Stimulated activated memory B cell treated with anti-CD40 and anti-IgM and Interleukin-4, amounts not matched to agents 10 μg/mL and 1 μg/mL and 100 μg/mL, for 72 hours (primary cell): ENCODE results near the gene IL10RA.

Source experiments
- ATAC-seq: fragments of 150-1000 bp; cut with Tn5 transposase; 2 replicates; pipeline ENCODE4 v1.10.0; 2021
- H3K27ac Mint-ChIP-seq: one replicate; pipeline ENCODE4 v1.8.0; 2022; ENCODE audit warnings: mild to moderate bottlenecking, mixed read lengths
- H3K27me3 Mint-ChIP-seq: one replicate; pipeline ENCODE4 v1.8.0; 2022; ENCODE audit warnings: mixed read lengths
- H3K36me3 Mint-ChIP-seq: one replicate; pipeline ENCODE4 v1.8.0; 2022; ENCODE audit warnings: mixed read lengths
- H3K4me1 Mint-ChIP-seq: one replicate; pipeline ENCODE4 v1.8.0; 2022; ENCODE audit warnings: mixed read lengths
- H3K4me3 Mint-ChIP-seq: one replicate; pipeline ENCODE4 v1.8.0; 2022; ENCODE audit warnings: mild to moderate bottlenecking, moderate library complexity, mixed read lengths
- H3K9me3 Mint-ChIP-seq: one replicate; pipeline ENCODE4 v1.8.0; 2022; ENCODE audit warnings: mixed read lengths

IL10RA gene

DNA sequence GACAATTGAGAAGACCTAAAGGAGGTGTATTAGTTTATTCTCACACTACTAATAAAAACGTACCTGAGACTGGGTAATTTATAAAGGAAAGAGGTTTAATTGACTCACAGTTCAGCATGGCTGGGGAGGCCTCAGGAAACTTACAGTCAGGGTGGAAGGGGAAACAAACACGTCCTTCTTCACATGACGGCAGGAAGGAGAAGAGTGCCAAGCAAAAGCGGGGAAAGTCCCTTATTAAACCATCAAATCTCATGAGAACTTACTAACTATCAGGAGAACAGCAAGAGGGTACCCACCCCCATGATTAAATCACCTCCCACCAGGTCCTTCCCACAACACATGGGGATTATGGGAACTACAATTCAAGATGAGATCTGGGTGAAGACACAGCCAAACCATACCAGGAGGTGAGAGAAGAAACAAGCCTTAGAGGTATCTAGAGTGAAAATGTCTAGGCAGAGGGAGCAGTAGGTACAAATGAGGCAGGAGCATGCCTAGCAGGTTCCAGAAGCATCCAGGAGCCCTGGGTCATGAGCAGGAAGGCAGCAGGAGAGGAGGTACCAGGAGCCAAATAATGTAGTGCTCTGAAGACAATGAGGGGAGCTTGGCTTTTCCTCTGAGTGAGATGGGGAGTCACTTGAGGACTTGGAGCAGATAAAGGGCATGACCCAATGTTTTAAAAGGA lies 31.6 kb downstream of the IL10RA start:
- Mint-ChIP-seq H3K4me1 (peaks cover 43% of the 10 kb centered on the region), H3K27ac (peak overlapping the region; percentile 28), H3K4me3 (no peak overlapping the region), H3K36me3 (peaks cover 28% of the 10 kb centered on the region), H3K27me3 (no peaks in the 10 kb centered on the region), H3K9me3 (peaks cover 25% of the 10 kb centered on the region)
- no peak for ATAC-seq

DNA sequence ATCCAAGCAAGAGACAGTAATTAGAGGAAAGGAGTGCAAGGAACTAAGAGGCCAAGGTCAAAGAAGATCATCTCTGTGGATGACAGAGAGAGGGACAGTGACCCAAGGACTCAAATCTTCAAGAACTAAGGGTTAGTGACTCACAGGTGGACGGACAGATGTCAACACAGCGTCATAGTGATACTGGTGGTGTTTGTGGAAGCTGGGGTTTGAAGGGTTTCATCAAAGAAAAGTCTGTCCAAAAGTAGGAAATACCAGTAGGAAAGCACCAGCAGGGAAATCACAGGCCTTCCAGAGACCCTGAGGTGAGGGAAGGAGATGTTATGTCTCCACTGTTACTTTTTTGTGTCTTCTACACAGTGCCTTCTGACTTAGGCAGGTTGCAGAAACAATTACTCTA lies 32.2 kb downstream of the IL10RA start:
- peak overlapping the region; percentile 28 for H3K27ac Mint-ChIP-seq
- peaks cover 37% of the 10 kb centered on the region for H3K4me1 Mint-ChIP-seq
- no peaks in the 10 kb centered on the region for H3K27me3 Mint-ChIP-seq
- ATAC-seq = no peak
- peaks cover 28% of the 10 kb centered on the region for H3K36me3 Mint-ChIP-seq
- peaks cover 26% of the 10 kb centered on the region for H3K9me3 Mint-ChIP-seq
- no peak overlapping the region for H3K4me3 Mint-ChIP-seq

DNA sequence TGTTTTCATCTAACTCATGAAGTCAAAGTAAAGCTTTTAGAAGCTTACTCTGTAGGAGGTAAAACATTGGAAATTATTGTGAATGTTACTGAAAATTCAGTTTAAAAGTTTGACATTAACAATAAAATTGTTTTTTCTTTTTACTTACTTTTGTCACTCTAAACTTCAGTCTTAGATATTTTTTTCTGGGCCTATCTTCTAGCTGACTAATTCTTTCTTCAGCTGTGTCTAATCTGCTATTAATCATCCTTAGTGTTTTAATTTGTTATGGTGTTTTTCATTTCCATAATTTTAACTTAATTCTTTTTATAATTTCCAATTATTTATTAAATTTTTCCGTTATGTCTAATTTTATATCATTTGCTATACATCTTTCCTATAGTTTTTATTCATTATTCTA lies 35.0 kb downstream of the IL10RA start:
- Mint-ChIP-seq H3K4me1 (peaks cover 21% of the 10 kb centered on the region), H3K36me3 (peaks cover 21% of the 10 kb centered on the region), H3K27ac (no peak overlapping the region), H3K4me3 (no peak overlapping the region), H3K27me3 (no peaks in the 10 kb centered on the region), H3K9me3 (peaks cover 23% of the 10 kb centered on the region)
- ATAC-seq = no peak

DNA sequence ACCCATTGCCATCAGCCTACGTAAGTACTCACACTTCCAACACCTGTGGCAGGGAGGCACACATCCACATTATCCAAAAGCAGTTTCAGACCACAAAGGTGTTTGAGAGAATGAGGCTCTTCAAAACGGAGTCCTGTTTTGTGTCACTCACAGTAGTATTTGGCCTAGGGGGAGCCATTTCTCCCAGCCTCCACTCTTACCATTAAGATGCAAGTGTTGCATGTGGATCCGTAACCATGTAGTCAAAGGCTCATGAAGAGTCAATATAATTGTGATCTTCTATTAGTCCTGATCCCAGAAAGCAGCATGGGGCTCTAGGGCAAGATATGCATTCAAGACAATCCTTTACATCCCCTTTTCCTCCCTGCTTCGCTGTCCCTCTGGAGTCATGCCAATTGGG lies 41.5 kb downstream of the IL10RA start:
- no peak overlapping the region for H3K4me3 Mint-ChIP-seq

DNA sequence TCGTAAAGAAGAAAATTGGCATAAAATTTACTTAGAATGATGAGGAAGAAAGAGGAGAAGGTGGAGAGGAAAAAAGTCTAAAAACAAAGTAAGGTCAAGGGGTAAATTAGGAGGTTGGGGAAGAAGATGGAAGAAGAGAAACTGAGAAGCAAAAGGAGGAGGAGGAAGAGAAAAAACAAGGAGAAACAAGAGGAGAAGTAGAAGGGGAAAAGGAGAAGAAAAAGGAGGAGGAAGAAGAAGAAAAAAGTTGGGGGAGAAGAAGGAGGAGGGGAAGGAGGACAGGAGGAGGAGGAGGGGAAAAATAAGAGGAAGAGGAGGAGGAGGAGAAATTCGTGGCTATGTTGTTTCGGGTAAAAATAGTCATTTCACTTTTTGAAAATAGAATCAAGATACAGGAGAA lies 42.4 kb downstream of the IL10RA start:
- peaks cover 25% of the 10 kb centered on the region for H3K4me1 Mint-ChIP-seq
- H3K27me3 Mint-ChIP-seq = no peaks in the 10 kb centered on the region
- no peaks in the 10 kb centered on the region for H3K9me3 Mint-ChIP-seq
- no peaks in the 10 kb centered on the region for H3K36me3 Mint-ChIP-seq
- H3K4me3 Mint-ChIP-seq = no peak overlapping the region
- no peak for ATAC-seq
- peak overlapping the region; percentile 10 for H3K27ac Mint-ChIP-seq

More for the DNA sequence above, 41.5 kb downstream of the IL10RA start:
- no peaks in the 10 kb centered on the region for H3K27me3 Mint-ChIP-seq
- H3K36me3 Mint-ChIP-seq = no peaks in the 10 kb centered on the region
- H3K4me1 Mint-ChIP-seq = peaks cover 25% of the 10 kb centered on the region
- H3K27ac Mint-ChIP-seq = no peak overlapping the region
- peaks cover 3% of the 10 kb centered on the region for H3K9me3 Mint-ChIP-seq
- ATAC-seq = no peak

DNA sequence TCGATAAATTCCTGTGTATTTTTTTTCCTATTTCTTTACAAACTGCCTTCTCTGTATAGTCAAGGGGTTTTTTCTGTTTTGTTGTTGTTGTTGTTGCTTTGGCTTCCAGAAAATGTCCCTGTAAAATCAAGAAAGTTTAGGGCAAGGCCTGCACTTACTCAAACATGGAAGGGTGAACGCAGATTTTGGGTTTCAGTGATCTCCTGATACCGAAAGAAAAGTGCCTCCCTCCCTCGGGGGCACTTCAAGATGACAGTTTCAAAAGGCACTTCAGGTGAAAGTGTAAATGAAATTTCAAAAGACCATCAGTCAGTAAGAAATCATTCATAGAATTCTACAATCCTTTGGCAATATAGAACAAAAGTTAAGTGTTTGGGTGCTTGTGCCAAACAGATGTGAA lies 47.2 kb downstream of the IL10RA start:
- H3K27me3 Mint-ChIP-seq = no peaks in the 10 kb centered on the region
- no peak overlapping the region for H3K4me3 Mint-ChIP-seq
- peak overlapping the region; percentile 69 for H3K27ac Mint-ChIP-seq

DNA sequence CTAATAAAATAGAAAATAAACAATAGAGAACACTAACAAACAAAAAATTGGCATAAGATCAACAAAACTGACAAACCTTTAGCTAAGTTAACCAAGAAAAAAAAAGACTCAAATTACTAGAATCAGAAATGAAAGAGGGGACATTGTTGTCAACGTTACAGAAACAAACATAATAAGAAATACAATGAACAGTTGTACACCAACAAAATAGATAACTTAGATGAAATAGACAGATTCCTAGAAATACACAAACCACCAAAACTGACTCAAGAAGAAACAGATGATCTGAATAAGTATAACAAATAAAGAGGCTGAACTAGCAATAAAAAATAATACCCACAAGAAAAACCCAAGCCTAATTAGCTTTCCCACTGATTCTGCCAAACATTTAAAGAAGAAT lies 55.9 kb downstream of the IL10RA start:
- Mint-ChIP-seq H3K4me1 (peaks cover 23% of the 10 kb centered on the region), H3K27ac (peak overlapping the region; percentile 65), H3K9me3 (no peaks in the 10 kb centered on the region), H3K27me3 (no peaks in the 10 kb centered on the region), H3K36me3 (no peaks in the 10 kb centered on the region), H3K4me3 (no peak overlapping the region)
- no peak for ATAC-seq

More for the DNA sequence above, 47.2 kb downstream of the IL10RA start:
- no peaks in the 10 kb centered on the region for H3K9me3 Mint-ChIP-seq
- no peaks in the 10 kb centered on the region for H3K36me3 Mint-ChIP-seq
- no peak for ATAC-seq
- peaks cover 11% of the 10 kb centered on the region for H3K4me1 Mint-ChIP-seq

DNA sequence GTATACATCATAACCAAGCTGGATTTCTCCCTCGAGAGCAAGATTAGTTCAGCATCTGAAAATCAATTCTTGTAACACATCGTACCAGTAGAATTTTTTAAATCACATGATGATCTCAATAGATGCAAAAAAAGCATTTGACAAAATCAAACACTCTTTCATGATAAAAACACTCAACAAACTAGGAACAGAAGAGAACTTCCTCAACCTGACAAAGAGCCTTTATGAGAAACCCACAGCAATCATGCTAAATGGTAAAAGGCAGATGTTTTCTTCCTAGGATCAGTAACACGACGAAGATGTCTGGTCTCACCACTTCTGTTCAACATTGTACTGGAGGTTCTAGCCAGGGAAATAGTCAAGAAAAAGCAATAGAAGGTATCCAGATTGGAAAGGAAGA lies 56.6 kb downstream of the IL10RA start:
- no peaks in the 10 kb centered on the region for H3K27me3 Mint-ChIP-seq
- ATAC-seq = no peak
- H3K27ac Mint-ChIP-seq = peak overlapping the region; percentile 65
- peaks cover 29% of the 10 kb centered on the region for H3K4me1 Mint-ChIP-seq
- no peak overlapping the region for H3K4me3 Mint-ChIP-seq
- H3K36me3 Mint-ChIP-seq = no peaks in the 10 kb centered on the region
- no peaks in the 10 kb centered on the region for H3K9me3 Mint-ChIP-seq

DNA sequence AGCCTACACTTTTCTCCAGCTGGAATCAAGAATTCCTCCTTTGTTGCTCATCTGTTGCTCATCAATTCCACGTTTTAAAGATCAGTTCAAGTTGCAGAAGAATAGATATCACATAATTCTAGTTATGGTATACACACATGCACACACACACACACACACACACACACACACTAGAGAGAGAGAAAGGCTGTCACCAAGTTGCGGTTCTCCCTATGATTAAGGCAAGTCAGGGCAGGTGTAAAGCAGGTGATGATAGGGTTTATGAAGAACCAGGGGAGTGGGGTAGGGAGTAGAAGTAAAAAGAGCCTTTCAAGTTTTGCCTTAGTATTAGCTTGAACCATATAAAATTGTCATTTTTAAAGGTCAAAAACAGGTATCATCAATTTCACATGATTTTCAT lies 59.0 kb downstream of the IL10RA start:
- no peaks in the 10 kb centered on the region for H3K9me3 Mint-ChIP-seq
- H3K4me3 Mint-ChIP-seq = no peak overlapping the region
- H3K27ac Mint-ChIP-seq = peak overlapping the region; percentile 79
- ATAC-seq = no peak
- no peaks in the 10 kb centered on the region for H3K27me3 Mint-ChIP-seq
- H3K36me3 Mint-ChIP-seq = no peaks in the 10 kb centered on the region
- H3K4me1 Mint-ChIP-seq = peaks cover 39% of the 10 kb centered on the region

DNA sequence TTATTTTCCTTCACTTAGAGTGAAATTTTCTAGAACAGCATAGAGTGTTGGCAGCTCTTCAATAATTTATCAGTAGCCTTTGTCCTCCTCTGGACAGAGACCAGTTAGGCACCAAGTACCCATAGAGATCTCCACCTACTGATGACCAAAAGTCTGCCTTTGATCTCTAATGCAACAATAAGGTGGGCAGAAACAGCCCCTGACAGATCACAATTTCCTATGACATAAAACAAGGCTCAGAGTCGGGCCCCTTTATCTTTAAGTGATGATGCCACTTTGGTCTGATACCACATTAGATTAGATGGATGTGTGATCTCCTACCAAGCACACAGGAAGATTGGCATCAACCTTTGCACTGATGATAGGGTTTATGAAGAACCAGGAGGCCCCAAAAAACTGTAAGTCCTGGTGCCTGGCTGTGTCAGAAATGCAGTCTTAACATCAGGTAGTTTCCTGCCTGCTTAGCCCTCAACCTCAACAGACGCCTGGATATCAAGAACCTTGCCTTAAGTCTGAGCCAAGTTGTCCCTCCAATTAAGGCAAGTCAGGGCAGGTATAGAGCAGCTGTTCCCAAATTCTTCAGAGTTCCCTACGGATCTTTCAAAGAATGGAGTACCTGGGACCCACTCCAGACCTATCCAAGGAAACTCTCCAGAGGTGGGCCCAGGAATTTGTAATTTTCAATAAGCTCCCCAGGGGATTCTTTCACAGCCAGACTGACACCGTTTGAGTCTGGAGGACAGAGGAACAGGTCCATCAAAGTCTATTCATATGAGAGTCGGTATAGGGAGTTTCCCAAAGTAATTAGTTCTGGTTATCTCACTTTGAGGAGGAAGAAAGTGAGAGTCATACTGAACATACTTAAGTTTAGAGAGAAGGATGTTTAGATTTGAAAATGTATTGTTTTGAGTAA lies 60.1 kb downstream of the IL10RA start:
- no peak overlapping the region for H3K4me3 Mint-ChIP-seq
- no peaks in the 10 kb centered on the region for H3K9me3 Mint-ChIP-seq
- no peaks in the 10 kb centered on the region for H3K36me3 Mint-ChIP-seq
- H3K27ac Mint-ChIP-seq = peak overlapping the region; percentile 79
- no peaks in the 10 kb centered on the region for H3K27me3 Mint-ChIP-seq
- ATAC-seq = peak; percentile 79
- H3K4me1 Mint-ChIP-seq = peaks cover 48% of the 10 kb centered on the region

DNA sequence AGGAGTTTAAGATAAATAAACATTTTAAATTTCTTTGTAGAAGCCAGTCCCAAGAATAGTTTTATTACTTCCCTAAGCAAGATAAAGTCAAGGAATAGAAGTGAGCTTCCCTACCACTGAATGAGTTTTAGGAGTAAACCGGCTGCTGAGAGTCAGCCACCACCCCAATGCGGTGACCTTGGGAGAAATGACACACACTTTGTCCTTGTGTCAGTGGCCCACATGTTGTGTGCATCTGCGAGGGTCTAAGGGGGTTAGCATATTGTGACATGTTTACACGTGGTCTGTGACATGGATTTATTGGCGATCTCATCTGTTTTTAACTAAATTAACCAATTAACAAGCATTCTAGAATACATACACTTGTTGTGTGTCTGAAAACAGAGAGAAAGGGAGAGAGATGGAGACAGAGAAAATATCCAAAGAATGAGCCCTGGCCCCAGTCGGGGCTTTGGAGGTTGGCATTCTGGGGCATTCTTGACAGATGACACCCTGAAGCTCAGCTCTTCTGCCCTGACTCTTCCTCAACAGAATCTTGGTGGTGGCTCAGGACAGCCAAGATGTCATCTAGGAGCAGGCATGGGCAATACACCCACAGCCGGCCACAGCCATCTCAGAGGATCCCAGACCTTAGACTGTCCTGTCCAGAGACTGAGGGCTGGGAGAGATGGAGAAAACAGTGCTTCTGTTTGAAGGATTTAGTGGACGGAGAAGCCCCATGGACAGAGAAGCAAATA lies 60.9 kb downstream of the IL10RA start:
- Mint-ChIP-seq H3K27ac (peak overlapping the region; percentile 79), H3K4me3 (no peak overlapping the region), H3K4me1 (peaks cover 57% of the 10 kb centered on the region), H3K27me3 (no peaks in the 10 kb centered on the region), H3K36me3 (no peaks in the 10 kb centered on the region), H3K9me3 (no peaks in the 10 kb centered on the region)
- ATAC-seq = peak; percentile 34

DNA sequence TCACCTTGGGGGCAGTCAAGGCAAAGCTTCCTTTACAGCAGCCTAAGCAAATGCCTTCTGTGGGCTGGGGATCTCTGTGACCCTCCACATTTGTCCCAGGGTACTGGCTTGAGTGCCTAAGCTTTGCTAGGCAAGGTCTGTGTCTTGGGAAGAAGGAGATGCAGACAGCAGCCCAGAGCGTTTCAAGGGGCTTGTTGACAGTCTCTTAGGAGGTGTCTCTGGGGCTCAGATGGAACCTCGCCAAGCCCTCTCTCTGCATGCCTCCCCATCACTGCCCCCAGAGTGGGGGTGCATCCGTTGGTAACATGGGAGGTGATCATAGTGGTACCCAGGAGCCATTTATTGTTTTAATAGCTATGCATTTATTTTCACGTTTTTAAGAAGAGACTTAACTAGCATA lies 61.6 kb downstream of the IL10RA start:
- no peak overlapping the region for H3K4me3 Mint-ChIP-seq
- H3K4me1 Mint-ChIP-seq = peaks cover 61% of the 10 kb centered on the region
- no peaks in the 10 kb centered on the region for H3K36me3 Mint-ChIP-seq
- no peaks in the 10 kb centered on the region for H3K9me3 Mint-ChIP-seq
- H3K27me3 Mint-ChIP-seq = no peaks in the 10 kb centered on the region
- ATAC-seq = no peak
- peak overlapping the region; percentile 79 for H3K27ac Mint-ChIP-seq

DNA sequence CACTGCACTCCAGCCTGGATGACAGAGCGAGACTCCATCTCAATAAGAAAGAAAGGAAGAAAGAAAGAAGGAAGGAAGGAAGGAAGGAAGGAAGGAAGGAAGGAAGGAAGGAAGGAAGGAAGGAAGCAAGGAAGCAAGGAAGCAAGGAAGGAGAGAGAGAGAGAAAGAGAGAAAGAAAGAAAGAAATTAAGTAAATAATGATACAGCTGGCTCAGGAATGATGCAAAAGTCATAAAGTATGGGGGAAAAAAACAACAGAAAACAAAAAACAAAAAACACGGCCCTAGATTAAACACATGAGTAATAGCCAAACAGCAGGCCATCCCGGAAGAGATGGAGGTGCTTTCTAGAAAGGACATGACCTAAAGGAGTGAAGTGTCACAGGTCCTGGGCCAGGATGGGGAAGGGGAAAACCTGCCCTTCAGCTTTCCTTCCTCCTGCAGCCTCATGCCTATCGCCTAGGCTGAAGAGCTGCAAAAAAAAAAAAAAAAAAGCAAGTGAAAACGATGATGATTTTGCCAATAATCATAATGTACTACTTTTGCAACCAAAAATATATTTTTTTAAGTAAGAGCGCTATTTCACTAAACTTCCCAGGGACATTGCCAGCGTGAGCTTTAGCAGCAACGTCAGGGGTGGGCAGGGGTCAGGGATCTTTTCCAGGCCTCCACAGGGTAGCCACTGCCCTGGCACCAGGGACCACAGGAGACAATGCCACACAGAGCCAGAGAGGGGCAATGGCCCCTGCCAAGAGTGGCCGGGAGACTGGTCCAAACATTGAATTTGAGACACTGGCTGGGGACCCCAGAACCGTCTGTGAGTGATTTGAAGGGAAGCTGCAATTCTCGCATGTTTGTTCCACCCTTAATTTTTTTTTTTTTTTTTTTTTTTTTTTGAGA lies 62.5 kb downstream of the IL10RA start:
- ATAC-seq = no peak
- H3K27ac Mint-ChIP-seq = peak overlapping the region; percentile 79
- no peaks in the 10 kb centered on the region for H3K36me3 Mint-ChIP-seq
- H3K27me3 Mint-ChIP-seq = no peaks in the 10 kb centered on the region
- H3K4me1 Mint-ChIP-seq = peaks cover 66% of the 10 kb centered on the region
- no peaks in the 10 kb centered on the region for H3K9me3 Mint-ChIP-seq
- H3K4me3 Mint-ChIP-seq = no peak overlapping the region

DNA sequence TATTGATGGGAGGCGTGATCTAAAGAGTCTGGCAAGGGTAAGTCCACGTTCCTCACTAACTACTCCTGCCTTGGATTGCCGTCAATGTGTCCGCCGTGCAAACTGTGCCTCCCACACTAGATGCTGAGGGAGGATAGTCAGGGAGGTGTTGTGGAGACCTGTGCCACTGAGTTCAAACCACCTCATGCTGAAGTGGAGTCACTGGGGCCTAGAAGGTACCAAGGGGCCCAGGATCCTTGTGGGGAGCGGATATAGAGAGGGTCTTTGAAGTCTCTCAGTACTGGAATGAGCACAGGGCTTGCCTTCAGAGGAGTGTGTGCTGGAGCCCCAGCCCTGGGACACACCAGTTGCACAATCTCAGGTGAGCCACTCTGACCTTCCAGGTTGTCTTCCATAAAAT lies 63.6 kb downstream of the IL10RA start:
- peak overlapping the region; percentile 82 for H3K27ac Mint-ChIP-seq
- no peaks in the 10 kb centered on the region for H3K9me3 Mint-ChIP-seq
- no peaks in the 10 kb centered on the region for H3K36me3 Mint-ChIP-seq
- no peaks in the 10 kb centered on the region for H3K27me3 Mint-ChIP-seq
- H3K4me3 Mint-ChIP-seq = no peak overlapping the region
- H3K4me1 Mint-ChIP-seq = peaks cover 66% of the 10 kb centered on the region
- ATAC-seq = no peak
